Measurements from ENCODE around the gene DLAT. TPM values are rescaled to one million over a fixed set of nuclear protein-coding genes. Genes with fewer than 3 reads are reported as not detected.

DLAT gene
- total and polyA plus RNA-seq, 2 experiments from 2014 or later, result 31.8 to 66.5 TPM

DNA sequence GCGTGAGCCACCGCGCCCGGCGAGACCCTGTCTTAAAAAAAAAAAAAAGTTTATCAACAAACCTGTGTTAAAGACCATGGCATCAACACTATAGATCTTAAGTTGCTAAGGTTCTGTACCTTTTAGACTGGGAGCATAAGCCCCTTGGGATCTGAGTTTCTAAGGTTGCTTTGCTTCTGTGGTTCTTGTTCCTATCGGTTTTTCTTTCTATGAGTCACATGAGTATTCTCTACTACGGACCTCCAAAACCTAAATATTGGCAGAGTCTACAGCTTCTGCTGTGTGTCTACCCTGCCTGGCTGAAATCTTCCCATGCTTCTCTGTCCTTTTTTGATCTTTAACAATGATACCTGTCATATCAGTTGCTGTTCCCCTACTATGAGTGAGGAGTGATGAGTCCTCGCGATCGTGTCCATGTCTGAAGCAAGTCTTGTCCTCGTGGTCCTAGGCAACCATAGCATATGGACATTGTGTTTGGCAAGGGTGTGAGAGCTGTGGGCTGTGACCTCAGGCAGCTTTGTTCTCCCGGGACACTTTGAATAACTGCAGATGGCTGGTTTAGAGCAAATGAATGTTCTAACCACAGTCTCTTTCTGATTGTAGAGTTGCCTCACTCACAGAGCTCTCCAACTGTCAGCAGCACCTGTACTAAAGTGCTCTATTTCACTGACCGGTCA is 9.0 kb upstream of the DLAT start (continued):
- TF ChIP-seq, protein P1, sequence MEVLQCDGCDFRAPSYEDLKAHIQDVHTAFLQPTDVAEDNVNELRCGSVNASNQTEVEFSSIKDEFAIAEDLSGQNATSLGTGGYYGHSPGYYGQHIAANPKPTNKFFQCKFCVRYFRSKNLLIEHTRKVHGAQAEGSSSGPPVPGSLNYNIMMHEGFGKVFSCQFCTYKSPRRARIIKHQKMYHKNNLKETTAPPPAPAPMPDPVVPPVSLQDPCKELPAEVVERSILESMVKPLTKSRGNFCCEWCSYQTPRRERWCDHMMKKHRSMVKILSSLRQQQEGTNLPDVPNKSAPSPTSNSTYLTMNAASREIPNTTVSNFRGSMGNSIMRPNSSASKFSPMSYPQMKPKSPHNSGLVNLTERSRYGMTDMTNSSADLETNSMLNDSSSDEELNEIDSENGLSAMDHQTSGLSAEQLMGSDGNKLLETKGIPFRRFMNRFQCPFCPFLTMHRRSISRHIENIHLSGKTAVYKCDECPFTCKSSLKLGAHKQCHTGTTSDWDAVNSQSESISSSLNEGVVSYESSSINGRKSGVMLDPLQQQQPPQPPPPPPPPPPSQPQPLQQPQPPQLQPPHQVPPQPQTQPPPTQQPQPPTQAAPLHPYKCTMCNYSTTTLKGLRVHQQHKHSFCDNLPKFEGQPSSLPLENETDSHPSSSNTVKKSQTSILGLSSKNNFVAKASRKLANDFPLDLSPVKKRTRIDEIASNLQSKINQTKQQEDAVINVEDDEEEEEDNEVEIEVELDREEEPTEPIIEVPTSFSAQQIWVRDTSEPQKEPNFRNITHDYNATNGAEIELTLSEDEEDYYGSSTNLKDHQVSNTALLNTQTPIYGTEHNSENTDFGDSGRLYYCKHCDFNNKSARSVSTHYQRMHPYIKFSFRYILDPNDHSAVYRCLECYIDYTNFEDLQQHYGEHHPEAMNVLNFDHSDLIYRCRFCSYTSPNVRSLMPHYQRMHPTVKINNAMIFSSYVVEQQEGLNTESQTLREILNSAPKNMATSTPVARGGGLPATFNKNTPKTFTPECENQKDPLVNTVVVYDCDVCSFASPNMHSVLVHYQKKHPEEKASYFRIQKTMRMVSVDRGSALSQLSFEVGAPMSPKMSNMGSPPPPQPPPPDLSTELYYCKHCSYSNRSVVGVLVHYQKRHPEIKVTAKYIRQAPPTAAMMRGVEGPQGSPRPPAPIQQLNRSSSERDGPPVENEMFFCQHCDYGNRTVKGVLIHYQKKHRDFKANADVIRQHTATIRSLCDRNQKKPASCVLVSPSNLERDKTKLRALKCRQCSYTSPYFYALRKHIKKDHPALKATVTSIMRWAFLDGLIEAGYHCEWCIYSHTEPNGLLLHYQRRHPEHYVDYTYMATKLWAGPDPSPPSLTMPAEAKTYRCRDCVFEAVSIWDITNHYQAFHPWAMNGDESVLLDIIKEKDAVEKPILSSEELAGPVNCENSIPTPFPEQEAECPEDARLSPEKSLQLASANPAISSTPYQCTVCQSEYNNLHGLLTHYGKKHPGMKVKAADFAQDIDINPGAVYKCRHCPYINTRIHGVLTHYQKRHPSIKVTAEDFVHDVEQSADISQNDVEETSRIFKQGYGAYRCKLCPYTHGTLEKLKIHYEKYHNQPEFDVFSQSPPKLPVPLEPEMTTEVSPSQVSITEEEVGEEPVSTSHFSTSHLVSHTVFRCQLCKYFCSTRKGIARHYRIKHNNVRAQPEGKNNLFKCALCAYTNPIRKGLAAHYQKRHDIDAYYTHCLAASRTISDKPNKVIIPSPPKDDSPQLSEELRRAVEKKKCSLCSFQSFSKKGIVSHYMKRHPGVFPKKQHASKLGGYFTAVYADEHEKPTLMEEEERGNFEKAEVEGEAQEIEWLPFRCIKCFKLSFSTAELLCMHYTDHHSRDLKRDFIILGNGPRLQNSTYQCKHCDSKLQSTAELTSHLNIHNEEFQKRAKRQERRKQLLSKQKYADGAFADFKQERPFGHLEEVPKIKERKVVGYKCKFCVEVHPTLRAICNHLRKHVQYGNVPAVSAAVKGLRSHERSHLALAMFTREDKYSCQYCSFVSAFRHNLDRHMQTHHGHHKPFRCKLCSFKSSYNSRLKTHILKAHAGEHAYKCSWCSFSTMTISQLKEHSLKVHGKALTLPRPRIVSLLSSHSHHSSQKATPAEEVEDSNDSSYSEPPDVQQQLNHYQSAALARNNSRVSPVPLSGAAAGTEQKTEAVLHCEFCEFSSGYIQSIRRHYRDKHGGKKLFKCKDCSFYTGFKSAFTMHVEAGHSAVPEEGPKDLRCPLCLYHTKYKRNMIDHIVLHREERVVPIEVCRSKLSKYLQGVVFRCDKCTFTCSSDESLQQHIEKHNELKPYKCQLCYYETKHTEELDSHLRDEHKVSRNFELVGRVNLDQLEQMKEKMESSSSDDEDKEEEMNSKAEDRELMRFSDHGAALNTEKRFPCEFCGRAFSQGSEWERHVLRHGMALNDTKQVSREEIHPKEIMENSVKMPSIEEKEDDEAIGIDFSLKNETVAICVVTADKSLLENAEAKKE (CRISPR knock-in tag; IDR thresholded peaks at IDR 0.05), result no peak

DNA sequence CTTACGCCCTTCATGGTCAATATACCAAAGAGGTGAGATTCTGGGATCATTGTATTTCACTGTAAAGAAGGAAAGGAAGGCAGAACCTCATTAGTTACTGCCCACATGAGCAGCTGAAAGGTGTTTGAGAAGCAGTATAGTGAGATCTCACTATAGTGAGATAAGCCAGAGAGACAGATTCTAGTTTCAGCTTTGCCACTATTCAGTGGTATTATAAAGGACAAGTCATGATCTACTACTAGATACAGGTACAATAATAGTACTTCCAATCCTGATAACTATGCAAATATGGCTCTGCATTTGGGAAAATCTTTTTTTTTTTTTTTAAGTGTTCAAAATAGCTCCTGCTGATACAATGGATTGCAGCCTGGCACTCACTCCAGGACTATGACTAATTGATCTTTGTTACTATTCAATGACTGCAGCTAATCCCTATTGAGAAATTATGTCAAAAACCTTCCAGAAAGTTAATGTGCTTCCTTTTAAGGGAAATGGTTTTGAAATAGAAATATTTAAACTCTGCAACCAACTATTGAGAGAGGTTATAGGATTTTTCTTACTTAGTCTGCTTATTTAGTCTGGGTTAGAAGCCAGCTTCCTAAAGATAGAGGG is 8.3 kb upstream of the DLAT start:
- H3K4me2 ChIP-seq, result no peak overlapping the region
- H3K27ac ChIP-seq (ENCODE audit: low read depth), result no peak overlapping the region
- no peak overlapping the region for H2AFZ ChIP-seq
- H3K79me2 ChIP-seq (replicated peaks; ENCODE audit: insufficient read depth), result no peaks in the 10 kb centered on the region
- Mint-ChIP-seq H3K9me3 (no peaks in the 10 kb centered on the region), H3K36me3 (ENCODE audit: low read depth) (no peaks in the 10 kb centered on the region), H3K27ac (no peak overlapping the region), H3K27me3 (ENCODE audit: insufficient read depth, low read depth, poor library complexity) (no peaks in the 10 kb centered on the region), H3K4me3 (no peak overlapping the region), H3K4me1 (peaks cover 4% of the 10 kb centered on the region; the same call in 1 of the 3 replicates)
- H3F3A ChIP-seq (replicated peaks; ENCODE audit: low read depth), result no peaks in the 10 kb centered on the region
- DNase-seq (ENCODE audit: low spot score) (no peak), ATAC-seq (no peak)
- no peaks in the 10 kb centered on the region for H3K36me3 ChIP-seq (ENCODE audit: insufficient read depth)
- H4K20me1 ChIP-seq (replicated peaks; ENCODE audit: insufficient read depth), result no peaks in the 10 kb centered on the region
- H3K9me2 ChIP-seq (ENCODE audit: insufficient read depth), result no peaks in the 10 kb centered on the region
- H3K4me3 ChIP-seq, result no peak overlapping the region
- H3K4me1 ChIP-seq (ENCODE audit: insufficient read depth), result no peaks in the 10 kb centered on the region
- no peaks in the 10 kb centered on the region for H3K27me3 ChIP-seq (ENCODE audit: insufficient read depth)
- TF ChIP-seq, protein P1 (CRISPR knock-in tag; IDR thresholded peaks at IDR 0.05), result no peak
- TF ChIP-seq, protein P2, sequence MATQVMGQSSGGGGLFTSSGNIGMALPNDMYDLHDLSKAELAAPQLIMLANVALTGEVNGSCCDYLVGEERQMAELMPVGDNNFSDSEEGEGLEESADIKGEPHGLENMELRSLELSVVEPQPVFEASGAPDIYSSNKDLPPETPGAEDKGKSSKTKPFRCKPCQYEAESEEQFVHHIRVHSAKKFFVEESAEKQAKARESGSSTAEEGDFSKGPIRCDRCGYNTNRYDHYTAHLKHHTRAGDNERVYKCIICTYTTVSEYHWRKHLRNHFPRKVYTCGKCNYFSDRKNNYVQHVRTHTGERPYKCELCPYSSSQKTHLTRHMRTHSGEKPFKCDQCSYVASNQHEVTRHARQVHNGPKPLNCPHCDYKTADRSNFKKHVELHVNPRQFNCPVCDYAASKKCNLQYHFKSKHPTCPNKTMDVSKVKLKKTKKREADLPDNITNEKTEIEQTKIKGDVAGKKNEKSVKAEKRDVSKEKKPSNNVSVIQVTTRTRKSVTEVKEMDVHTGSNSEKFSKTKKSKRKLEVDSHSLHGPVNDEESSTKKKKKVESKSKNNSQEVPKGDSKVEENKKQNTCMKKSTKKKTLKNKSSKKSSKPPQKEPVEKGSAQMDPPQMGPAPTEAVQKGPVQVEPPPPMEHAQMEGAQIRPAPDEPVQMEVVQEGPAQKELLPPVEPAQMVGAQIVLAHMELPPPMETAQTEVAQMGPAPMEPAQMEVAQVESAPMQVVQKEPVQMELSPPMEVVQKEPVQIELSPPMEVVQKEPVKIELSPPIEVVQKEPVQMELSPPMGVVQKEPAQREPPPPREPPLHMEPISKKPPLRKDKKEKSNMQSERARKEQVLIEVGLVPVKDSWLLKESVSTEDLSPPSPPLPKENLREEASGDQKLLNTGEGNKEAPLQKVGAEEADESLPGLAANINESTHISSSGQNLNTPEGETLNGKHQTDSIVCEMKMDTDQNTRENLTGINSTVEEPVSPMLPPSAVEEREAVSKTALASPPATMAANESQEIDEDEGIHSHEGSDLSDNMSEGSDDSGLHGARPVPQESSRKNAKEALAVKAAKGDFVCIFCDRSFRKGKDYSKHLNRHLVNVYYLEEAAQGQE (IDR thresholded peaks at IDR 0.05; ENCODE audit: unreplicated experiment), result no peak
